ENCODE measurements around the gene NRCAM.

Gene NRCAM

DNA sequence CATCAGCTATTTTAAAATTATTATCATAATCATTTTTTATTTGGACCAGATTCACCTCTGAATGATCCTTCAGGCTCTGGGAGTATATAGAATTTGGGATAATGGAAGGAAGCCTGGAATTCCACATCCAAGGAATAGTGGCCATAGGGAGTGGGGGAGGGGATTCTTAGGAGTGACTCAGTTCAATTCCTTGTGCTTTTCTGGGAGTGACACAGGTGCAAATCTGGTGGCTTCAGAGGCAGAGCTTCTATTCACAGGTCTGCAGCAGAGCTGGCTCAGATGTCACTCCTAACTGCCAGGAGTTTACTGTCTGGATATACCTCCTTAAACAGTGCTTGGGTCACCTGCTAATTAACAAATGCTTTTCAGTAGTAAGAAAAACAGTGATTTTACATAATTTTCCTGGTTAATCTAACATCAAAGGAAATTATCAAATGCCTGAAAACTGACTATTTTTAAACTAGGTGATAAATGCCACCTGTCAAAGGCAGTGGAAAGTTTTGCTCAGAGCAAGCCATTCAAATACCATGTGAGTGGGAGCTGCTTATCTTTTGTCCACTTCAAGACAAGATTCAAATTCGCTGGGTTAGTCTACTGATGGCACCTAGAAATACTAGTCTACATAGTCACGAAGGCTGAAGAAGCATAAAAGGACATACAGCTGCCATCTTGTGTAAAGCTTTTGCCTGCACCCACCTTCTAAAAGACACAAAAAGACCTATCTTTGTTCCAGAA, 219.4 kb downstream of the NRCAM start:
- DNase-seq: no peak

- DNase-seq: no peak
These were observed 220.7 kb downstream of the NRCAM start for GRCh38 chr7:108235451-108236061.

GRCh38 chr7:108234971-108235450, 221.2 kb downstream of the NRCAM start:
- DNase-seq: no peak

DNA sequence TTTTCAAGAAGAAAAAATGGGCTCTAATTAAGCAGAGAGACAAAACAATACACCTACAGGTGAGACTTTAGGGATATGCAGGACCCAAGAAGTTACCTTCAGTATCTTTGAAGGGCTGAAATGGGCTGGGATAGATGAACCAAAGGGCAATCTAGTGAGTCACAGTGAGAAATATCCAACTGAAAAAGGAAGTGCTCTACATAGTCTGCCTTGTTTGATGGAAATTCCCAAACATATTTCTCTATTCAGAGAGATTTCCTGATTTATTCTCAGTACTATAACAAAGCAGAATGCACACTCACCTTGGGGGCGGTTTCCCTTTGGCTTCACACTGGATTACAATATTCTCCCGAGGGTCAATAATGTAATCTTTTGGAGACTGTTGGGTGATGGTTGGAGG, 222.0 kb downstream of the NRCAM start:
- DNase-seq: no peak

DNA sequence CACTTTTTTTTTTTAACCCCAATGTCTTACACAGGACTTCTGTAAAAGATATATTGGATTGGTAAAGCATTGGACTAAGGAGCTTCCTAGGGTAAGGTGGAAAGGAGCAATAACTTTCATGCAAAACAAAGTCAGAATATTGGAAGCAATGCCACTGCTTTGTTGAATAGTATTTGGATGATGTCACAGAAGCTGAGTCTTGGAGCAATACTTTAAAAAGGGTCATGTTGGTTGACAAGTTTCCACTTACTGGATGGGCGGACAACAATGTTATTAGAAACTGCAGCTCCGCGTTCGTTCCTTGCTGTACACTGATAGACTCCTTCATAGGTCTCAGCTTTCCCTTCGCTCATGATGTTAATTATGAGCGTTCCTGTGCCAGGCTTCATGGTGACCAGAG, 224.2 kb downstream of the NRCAM start:
- DNase-seq: no peak

- no peak for DNase-seq
These were observed 225.0 kb downstream of the NRCAM start for GRCh38 chr7:108231221-108231620.

- no peak for DNase-seq
These were observed 228.9 kb downstream of the NRCAM start for GRCh38 chr7:108227366-108227765.

- DNase-seq: no peak
These were observed 229.4 kb downstream of the NRCAM start for GRCh38 chr7:108226816-108227299.

GRCh38 chr7:108225531-108226181, 230.6 kb downstream of the NRCAM start:
- DNase-seq: no peak

DNA sequence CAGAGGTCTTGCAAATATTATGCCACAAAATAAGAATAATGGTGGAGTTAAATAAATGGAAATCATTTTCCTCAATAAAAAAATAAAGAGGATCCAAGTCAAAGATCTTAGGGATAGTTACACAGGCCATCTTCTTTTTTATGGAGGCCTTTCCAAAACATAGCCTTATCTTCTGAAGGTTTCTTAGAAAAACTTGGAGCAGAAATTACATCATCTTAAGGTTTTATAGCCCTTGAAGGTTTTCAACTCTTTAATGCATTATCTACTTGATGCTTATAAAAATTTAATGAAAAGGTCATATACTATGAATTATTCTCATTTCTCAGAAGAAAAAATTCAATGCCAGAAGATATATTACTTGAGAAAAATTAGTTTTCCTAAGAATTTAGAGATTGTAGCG, 231.8 kb downstream of the NRCAM start:
- DNase-seq: no peak

- no peak for DNase-seq
These were observed 233.9 kb downstream of the NRCAM start for GRCh38 chr7:108222236-108222892.

DNA sequence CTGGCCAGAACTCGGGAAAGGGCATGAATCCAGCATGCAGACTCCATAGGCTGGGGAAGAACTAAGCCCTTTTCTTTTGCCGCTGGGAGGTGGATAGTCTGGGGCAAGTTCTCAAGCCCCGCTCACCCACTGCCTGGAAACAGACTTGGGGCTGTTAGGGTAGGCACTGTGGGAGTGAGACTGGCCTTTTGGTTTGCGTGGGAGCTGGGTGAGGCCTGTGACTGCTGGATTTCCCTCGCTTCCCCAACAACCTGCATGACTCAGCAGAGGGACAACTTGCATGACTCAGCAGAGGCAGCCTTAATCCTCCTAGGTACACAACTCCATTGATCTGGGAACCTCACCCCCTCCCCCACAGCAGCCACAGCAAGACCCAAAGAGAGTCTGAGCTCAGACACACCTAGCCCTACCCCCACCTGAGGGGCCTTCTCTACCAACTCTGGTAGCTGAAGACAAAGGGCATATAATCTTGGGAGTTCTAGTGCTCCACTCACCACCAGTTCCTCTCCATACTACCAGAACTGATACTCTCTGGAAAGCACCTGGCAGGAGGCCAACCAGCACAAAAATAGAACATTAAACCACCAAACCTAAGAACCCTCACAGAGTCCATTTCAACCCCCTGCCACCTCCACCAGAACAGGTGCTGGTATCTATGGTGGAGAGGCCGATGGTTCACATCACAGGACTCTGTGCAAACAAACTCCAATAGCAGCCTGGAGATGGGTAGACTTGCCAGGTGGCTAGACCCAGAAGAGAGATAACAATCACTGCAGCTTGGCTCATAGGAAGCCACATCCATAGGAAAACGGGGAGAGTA, 244.6 kb downstream of the NRCAM start:
- DNase-seq: peak; percentile 85

DNA sequence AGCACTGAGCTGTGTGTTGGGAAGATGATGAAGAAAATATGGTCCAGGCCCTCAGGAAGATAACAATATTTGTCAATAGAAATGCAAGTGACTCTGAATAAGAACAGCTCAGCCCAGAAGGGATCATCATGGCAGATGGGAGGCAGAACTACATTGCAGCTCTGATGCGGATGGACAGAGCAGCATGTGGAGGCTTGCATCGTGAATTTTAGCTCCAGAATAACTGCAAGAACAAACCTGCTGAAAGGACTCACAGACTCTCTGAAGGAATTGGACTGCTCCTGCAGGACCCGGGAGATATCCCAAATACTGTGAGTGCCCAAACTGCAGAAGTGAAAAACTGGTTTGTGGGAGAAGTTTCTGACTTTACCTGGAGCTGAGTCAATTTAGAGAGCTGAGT, 245.4 kb downstream of the NRCAM start:
- no peak for DNase-seq

GRCh38 chr7:108205311-108205710, 250.9 kb downstream of the NRCAM start:
- DNase-seq: no peak

- DNase-seq: peak; percentile 44
These were observed 251.9 kb downstream of the NRCAM start for GRCh38 chr7:108204281-108204796.

DNA sequence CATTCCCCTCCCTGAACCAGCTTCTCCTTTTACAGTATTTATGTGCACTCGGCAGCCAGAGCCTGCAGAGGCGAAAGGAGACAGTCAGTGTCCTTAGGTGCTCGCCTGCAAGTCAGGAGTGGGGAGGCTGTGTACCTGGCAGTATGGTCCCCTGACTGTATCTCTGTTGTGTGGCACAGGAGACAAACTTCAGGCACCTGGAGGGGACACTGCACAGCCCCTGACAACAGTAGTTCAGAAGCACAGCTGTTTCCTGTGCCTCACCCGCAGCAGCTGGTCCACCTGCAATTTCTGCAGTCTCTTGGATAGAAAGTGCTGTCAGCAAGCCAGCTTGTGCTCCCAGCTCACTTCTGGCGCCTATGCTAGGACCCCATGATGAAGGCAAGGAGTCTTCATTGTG, 252.7 kb downstream of the NRCAM start:
- DNase-seq: peak; percentile 71

GRCh38 chr7:108202743-108203142, 253.5 kb downstream of the NRCAM start:
- DNase-seq: no peak

GRCh38 chr7:108201766-108202165, 254.5 kb downstream of the NRCAM start:
- DNase-seq: no peak

- DNase-seq: no peak
These were observed 255.9 kb downstream of the NRCAM start for GRCh38 chr7:108200326-108200725.

DNA sequence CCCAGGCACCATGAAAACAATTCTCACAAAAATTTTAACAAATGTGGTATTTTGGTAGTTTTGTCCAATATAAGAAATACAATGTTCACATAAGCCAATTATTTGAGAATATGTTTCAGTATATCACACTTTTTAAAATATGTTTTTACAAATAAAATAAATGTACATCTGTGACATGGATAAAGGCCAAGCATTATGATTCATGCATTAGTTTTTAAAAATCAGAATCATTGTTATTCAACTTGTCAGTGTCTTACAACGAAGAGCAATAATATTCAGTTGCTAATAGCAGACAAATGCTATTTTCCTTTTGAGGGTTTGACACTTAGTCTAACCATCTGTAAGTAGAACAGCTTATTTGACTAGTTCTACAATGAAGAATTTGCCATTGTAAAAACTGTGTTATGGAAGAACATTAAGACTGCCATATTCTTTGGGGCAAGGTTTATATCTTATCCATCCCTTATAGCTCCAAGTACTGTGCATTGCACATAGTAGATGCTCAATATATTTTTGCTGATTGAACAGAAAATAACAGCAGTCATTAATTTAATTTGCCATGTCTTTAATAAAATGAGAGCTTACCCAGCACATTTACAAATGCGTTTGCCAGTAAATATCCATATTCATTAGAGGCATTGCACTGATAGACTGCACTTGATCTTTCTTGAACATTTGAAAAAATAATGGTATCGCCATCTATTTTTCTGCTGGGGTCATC, 258.7 kb downstream of the NRCAM start:
- DNase-seq: no peak

DNA sequence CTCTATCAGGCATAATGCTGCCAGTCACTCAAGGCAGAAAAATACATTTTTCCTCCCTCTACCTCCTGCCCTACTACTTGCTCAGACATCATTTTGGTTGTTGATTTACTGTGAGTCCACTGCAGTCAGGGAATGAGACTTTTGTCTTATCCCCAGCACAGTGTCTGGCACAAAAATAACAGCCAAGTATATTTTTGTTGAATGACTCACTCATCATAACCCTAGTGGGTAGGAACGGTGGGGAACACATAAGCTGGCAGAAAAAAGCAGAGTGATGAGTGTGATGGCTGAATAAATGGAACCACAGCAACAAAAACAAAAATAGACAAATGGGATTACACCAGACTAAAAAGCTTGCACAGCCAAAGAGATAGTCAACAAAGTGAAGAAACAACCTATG, 260.2 kb downstream of the NRCAM start:
- DNase-seq: no peak

Data from SHP77 treated with DMSO at 0.1 percent for 48 hours (cell line).